ENCODE results near the gene PNCK.
"Not testable (repeated sequence)": the region's sequence is repeated elsewhere in the genome, so short reads cannot be mapped to it uniquely, and the experiment has no call there.

GRCh38 chrX:153704631-153705402, 31.2 kb upstream of the PNCK start:
- TF ChIP-seq EZH2phosphoT487, CTCF (IDR thresholded peaks at IDR 0.05; ENCODE audit: low read length): not testable (repeated sequence)
